ENCODE measurements around the gene NMRK2.
A peak's percentile ranks its signal among the peaks of the same experiment; 100 is the strongest.
"Not testable (repeated sequence)": the region's sequence is repeated elsewhere in the genome, so short reads cannot be mapped to it uniquely, and the experiment has no call there.

The NMRK2 gene

GRCh38 chr19:3932931-3933810 is at the start of gene NMRK2:
Gene NMRK2 (plus strand): TSS chr19:3933069. CDS start chr19:3933672, 603 bp downstream.
- DNase-seq = peak in 1 of 56 donors; percentile 57

GRCh38 chr19:3890591-3890990 is 42.3 kb upstream of the NMRK2 start:
- peak in 14 of 56 donors; percentile 3 to 52 (median 20) for DNase-seq

- DNase-seq = no peak
Measured at GRCh38 chr19:3893509-3894179, 39.2 kb upstream of the NMRK2 start.

- not testable (repeated sequence) for DNase-seq
Measured at GRCh38 chr19:3894959-3895358, 37.9 kb upstream of the NMRK2 start.

- no peak for DNase-seq
Measured at GRCh38 chr19:3895788-3896187, 37.1 kb upstream of the NMRK2 start.

- no peak for DNase-seq
Measured at GRCh38 chr19:3897936-3898335, 34.9 kb upstream of the NMRK2 start.

GRCh38 chr19:3898426-3898825 is 34.4 kb upstream of the NMRK2 start:
- DNase-seq = no peak

- DNase-seq = no peak
Measured at GRCh38 chr19:3899531-3900294, 33.2 kb upstream of the NMRK2 start.

GRCh38 chr19:3902317-3902973 is 30.4 kb upstream of the NMRK2 start:
- no peak for DNase-seq

- no peak for DNase-seq
Measured at GRCh38 chr19:3904233-3904632, 28.6 kb upstream of the NMRK2 start.

GRCh38 chr19:3907626-3908265 is 25.1 kb upstream of the NMRK2 start:
- no peak for DNase-seq

- no peak for DNase-seq
Measured at GRCh38 chr19:3908266-3909054, 24.4 kb upstream of the NMRK2 start.

- no peak for DNase-seq
Measured at GRCh38 chr19:3910105-3910504, 22.8 kb upstream of the NMRK2 start.

GRCh38 chr19:3914199-3914598 is 18.7 kb upstream of the NMRK2 start:
- DNase-seq = no peak

- no peak for DNase-seq
Measured at GRCh38 chr19:3916033-3916432, 16.8 kb upstream of the NMRK2 start.

GRCh38 chr19:3919793-3920192 is 13.1 kb upstream of the NMRK2 start:
- DNase-seq = no peak

GRCh38 chr19:3923096-3923758 is 9.6 kb upstream of the NMRK2 start:
- no peak for DNase-seq

- no peak for DNase-seq
Measured at GRCh38 chr19:3923912-3924311, 9.0 kb upstream of the NMRK2 start.

- DNase-seq = no peak
Measured at GRCh38 chr19:3931041-3931440, 1.8 kb upstream of the NMRK2 start.

Data from nucleus accumbens (tissue), 56 donors.